ENCODE results near the gene NOS2.

Gene NOS2

DNA sequence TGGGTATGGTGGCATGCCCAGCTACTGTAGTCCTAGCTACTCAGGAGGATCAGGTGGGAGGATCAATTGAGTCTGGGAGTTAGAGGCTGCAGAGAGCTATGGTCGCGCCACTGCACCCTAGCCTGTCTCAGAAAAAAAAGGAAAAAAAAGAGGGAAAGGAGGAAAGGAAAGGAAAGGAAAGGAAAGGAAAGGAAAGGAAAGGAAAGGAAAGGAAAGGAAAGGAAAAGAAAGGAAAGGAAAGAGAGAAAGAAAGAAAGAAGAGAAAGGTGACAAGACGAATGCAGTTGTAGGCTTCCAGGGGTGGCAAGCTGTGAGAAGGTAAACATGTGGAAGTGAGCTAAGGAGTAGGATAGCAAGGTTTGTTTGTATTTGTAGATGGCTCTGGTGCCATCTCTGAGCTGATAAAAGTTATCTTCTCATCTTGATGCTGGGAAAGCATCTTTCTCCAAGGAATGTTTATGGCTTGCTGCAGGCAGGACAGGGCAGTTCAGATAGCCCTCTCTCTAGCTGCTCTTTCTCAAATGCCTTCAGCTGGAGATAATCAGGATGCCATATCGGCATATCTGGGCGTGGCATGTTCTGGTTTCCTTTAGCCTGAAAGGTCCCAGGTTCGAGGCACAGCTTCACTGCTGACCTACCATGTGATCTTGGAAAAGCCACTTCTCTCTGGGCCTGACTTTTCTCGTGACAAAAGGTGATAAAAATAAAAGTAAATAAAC lies 2.8 kb upstream of the NOS2 start:
- TF ChIP-seq, protein P1, sequence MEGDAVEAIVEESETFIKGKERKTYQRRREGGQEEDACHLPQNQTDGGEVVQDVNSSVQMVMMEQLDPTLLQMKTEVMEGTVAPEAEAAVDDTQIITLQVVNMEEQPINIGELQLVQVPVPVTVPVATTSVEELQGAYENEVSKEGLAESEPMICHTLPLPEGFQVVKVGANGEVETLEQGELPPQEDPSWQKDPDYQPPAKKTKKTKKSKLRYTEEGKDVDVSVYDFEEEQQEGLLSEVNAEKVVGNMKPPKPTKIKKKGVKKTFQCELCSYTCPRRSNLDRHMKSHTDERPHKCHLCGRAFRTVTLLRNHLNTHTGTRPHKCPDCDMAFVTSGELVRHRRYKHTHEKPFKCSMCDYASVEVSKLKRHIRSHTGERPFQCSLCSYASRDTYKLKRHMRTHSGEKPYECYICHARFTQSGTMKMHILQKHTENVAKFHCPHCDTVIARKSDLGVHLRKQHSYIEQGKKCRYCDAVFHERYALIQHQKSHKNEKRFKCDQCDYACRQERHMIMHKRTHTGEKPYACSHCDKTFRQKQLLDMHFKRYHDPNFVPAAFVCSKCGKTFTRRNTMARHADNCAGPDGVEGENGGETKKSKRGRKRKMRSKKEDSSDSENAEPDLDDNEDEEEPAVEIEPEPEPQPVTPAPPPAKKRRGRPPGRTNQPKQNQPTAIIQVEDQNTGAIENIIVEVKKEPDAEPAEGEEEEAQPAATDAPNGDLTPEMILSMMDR (IDR thresholded peaks at IDR 0.05): no peak
- TF ChIP-seq ZFX (IDR thresholded peaks at IDR 0.05; ENCODE audit: borderline replicate concordance): no peak

DNA sequence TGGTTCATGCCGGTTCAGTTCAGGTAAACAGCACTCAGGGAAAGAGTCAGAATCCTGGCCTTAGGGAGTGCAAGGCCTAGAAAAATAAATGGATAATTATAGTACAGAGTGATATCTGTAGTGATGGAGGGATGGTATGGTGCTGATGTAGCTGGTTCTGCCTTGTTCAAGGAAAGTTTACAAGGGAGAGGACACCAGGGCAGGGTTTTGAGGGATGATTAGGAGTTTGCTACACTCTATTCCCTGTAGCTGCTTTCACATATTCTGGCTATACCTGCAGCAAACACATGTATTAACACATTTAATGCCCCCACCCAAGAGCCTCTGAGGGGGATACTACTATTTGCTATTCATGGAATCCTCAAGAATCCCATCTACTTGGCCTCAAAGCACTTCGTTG lies 1.7 kb upstream of the NOS2 start:
- H3K27ac ChIP-seq: no peak overlapping the region
- TF ChIP-seq, protein P1 (IDR thresholded peaks at IDR 0.05): no peak
- no peak for TF ChIP-seq ZFX (IDR thresholded peaks at IDR 0.05; ENCODE audit: borderline replicate concordance)

More for the DNA sequence above, 2.8 kb upstream of the NOS2 start:
- no peak overlapping the region for H3K27ac ChIP-seq

DNA sequence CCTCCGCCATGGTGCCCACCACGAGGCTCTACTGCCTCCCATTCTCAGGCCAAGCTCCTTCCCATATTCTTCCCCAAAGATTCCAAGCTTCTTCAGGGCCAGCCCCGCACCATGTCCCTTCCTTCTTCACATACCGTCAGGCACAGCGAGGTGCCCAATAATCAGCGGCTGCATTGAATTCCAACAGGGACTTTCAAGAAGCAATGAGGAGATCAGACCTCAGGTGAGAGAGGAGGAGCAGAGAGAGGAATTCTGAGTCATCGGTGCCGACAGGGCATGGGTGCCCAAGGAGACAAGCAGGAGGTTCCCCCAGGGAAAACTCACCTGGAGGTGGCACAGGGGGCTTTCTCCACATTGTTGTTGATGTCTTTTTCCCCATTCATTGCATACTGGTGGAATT lies 2.0 kb downstream of the NOS2 start:
- H3K27ac ChIP-seq: no peak overlapping the region

DNA sequence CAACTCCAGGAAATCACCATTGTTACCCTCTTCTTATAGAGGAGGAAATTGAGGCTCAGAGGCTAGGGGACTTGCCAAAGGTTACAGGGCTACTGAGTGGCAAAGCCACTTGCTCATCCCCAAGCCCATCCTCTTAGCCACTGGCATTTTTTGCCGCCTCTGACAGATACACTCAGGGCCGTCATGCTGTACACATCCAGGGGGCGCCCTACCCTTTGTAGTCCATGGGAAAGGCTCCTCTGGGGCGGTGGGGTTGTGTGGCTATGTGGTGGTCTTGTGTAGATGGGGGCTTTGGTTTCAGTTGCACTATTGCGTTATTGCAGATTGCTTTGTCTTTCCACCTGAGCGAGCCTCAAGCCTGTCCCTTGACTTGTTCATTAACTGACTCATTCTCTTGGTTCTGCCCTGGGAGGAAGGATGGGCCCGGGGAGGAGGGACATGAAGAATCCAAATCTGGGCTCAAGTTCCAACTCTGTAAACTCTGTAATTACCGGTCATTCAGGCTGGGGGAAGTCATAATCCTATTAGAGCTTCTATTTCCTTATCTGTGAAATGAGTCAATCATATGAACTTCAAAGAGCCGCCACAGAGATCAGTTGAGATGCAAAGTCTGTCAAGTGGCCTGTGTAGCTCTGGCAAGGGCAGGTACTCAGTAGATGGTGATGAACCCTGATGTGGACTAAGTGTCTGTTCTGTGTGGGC lies 2.8 kb downstream of the NOS2 start:
- H3K27ac ChIP-seq: no peak overlapping the region
- TF ChIP-seq ZFX (IDR thresholded peaks at IDR 0.05; ENCODE audit: borderline replicate concordance): no peak
- TF ChIP-seq, protein P1 (IDR thresholded peaks at IDR 0.05): no peak

More for the DNA sequence above, 2.0 kb downstream of the NOS2 start:
- no peak for TF ChIP-seq ZFX (IDR thresholded peaks at IDR 0.05; ENCODE audit: borderline replicate concordance)
- TF ChIP-seq, protein P1 (IDR thresholded peaks at IDR 0.05): no peak

DNA sequence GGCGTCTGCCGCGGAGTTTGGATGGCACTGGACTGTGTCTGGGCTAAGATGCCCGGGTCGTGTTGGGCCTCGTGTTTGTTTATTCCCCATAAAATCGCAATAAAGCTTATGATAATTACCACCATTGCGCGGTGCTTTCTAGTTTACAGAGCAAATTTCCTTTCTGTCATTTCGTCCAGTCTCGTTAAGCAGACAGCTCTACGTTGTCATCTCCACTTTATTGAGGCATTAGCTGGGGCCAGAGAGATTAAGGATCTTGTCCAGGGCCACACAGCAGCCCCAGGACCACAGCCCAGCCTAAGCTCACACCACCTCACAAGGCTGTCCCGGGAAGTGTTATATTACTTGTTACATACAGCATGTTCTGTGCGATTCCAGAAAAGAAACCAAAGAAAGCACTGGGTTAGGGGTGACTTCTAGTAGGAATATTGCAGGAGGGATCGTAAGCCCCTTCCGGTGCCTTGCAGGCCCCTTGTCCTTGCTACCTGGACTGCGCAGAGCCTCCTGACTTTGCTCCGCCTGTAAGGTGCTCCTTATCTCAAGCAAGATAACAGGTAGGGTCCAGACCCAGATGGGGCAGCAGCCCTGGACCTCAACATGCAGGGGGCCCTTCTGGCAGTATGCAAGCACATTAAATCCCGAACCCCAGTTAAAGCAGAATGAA lies 6.3 kb downstream of the NOS2 start:
- TF ChIP-seq, protein P1 (IDR thresholded peaks at IDR 0.05): no peak
- TF ChIP-seq ZFX (IDR thresholded peaks at IDR 0.05; ENCODE audit: borderline replicate concordance): no peak
- no peak overlapping the region for H3K27ac ChIP-seq

DNA sequence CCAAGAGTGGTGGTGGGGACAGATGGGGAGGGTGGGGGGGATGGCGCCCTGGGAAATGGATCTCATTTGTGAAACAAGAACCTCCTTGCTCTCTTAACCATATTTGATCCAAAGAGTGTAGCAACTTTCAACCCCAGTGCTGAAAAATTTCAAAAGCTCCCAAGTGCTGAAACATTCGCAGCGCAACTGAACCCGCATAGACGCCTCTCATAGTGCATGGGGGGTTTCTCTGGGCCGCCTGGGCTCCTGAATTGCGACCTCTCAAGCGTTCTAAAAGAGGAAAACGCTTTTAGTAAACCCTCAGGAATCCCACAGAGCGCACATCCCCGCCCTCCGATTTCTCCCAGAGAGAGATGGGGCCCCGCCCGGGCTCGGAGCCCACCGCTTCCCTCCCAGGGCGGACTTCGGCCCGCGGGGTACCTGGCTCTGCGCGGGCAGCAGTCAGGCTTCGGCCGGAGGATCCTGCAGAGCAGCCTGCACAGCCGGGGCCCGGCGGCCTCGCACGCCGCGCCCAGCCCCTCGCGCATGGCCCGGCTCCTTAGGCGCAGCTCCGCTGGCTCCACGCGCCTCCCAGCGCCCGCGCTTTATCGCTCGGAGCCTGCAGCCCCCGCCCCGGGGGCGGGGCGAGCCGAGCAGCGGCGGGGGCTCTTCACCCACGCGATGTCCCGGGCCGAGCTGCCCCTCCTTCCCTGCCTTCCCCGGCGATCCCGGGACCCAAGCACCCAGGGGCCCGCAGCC lies 7.0 kb downstream of the NOS2 start:
- TF ChIP-seq, protein P1 (IDR thresholded peaks at IDR 0.05): no peak
- no peak for TF ChIP-seq ZFX (IDR thresholded peaks at IDR 0.05; ENCODE audit: borderline replicate concordance)
- H3K27ac ChIP-seq: no peak overlapping the region
